ENCODE results near the gene TEX2.
"Not testable (repeated sequence)": the region's sequence is repeated elsewhere in the genome, so short reads cannot be mapped to it uniquely, and the experiment has no call there.

Gene TEX2

GRCh38 chr17:64223283-64223682 is 39.8 kb downstream of the TEX2 start:
- no peak for DNase-seq (ENCODE audit: low read depth, low spot score)
- CTCF ChIA-PET: interaction anchor here (1.0 kb wide), 1 partner anchor 59 kb away, joined by 5 read pairs; no protein-coding TSS in a partner anchor
- POLR2A ChIA-PET: no interaction called here
- H3K4me3 ChIP-seq (ENCODE audit: low read depth, low read length): no peak overlapping the region
- no peak for TF ChIP-seq CTCF (IDR thresholded peaks at IDR 0.05; ENCODE audit: insufficient read depth, low read length, missing control alignments)

GRCh38 chr17:64221679-64222078 is 41.4 kb downstream of the TEX2 start:
- H3K4me3 ChIP-seq (ENCODE audit: low read depth, low read length): no peak overlapping the region
- DNase-seq (ENCODE audit: low read depth, low spot score): no peak
- ChIA-PET CTCF (no interaction called here), POLR2A (no interaction called here)
- TF ChIP-seq CTCF (IDR thresholded peaks at IDR 0.05; ENCODE audit: insufficient read depth, low read length, missing control alignments): no peak

GRCh38 chr17:64220604-64221003 is 42.5 kb downstream of the TEX2 start:
- DNase-seq (ENCODE audit: low read depth, low spot score); H3K4me3 ChIP-seq (ENCODE audit: low read depth, low read length); POLR2A ChIA-PET: not testable (repeated sequence)
- CTCF ChIA-PET: interaction anchor here (0.6 kb wide), 1 partner anchor 87 kb away, joined by 3 read pairs; no protein-coding TSS in a partner anchor

- no peak overlapping the region for H3K4me3 ChIP-seq (ENCODE audit: low read depth, low read length)
- no peak for DNase-seq (ENCODE audit: low read depth, low spot score)
- ChIA-PET POLR2A (no interaction called here), CTCF (no interaction called here)
- no peak for TF ChIP-seq CTCF (IDR thresholded peaks at IDR 0.05; ENCODE audit: insufficient read depth, low read length, missing control alignments)
Observed at GRCh38 chr17:64219571-64219970, 43.5 kb downstream of the TEX2 start.

GRCh38 chr17:64218066-64218465 is 45.0 kb downstream of the TEX2 start:
- no peak overlapping the region for H3K4me3 ChIP-seq (ENCODE audit: low read depth, low read length)
- TF ChIP-seq CTCF (IDR thresholded peaks at IDR 0.05; ENCODE audit: insufficient read depth, low read length, missing control alignments): no peak
- no peak for DNase-seq (ENCODE audit: low read depth, low spot score)
- ChIA-PET CTCF (interaction anchor here (0.6 to 1.1 kb wide), 4 partner anchors 14 to 278 kb away, joined by 3 to 4 read pairs (median 4); no protein-coding TSS in a partner anchor), POLR2A (interaction anchor here (1.2 kb wide), 1 partner anchor 13 kb away, joined by 3 read pairs; no protein-coding TSS in a partner anchor)

- POLR2A ChIA-PET: interaction anchor here (1.2 kb wide), 1 partner anchor 14 kb away, joined by 3 read pairs; no protein-coding TSS in a partner anchor
- DNase-seq (ENCODE audit: low read depth, low spot score): no peak
- TF ChIP-seq CTCF (IDR thresholded peaks at IDR 0.05; ENCODE audit: insufficient read depth, low read length, missing control alignments): no peak
- CTCF ChIA-PET: interaction anchor here (0.6 to 1.1 kb wide), 3 partner anchors 14 to 278 kb away, joined by 3 to 4 read pairs (median 4); no protein-coding TSS in a partner anchor
- no peak overlapping the region for H3K4me3 ChIP-seq (ENCODE audit: low read depth, low read length)
Observed at GRCh38 chr17:64217249-64217691, 45.8 kb downstream of the TEX2 start.
